ENCODE measurements around the gene MED10.

Gene MED10

GRCh38 chr5:6333182-6333905, 45.0 kb downstream of the MED10 start:
- H3K4me3 ChIP-seq (ENCODE audit: low read depth, low read length): no peak overlapping the region
- no peak for TF ChIP-seq CTCF (IDR thresholded peaks at IDR 0.05; ENCODE audit: low read depth, low read length)

- TF ChIP-seq CTCF (IDR thresholded peaks at IDR 0.05; ENCODE audit: low read depth, low read length): no peak
- H3K4me3 ChIP-seq (ENCODE audit: low read depth, low read length): no peak overlapping the region
Measured at GRCh38 chr5:6328173-6328572, 50.2 kb downstream of the MED10 start.

GRCh38 chr5:6326776-6327175, 51.6 kb downstream of the MED10 start:
- no peak for TF ChIP-seq CTCF (IDR thresholded peaks at IDR 0.05; ENCODE audit: low read depth, low read length)
- no peak overlapping the region for H3K4me3 ChIP-seq (ENCODE audit: low read depth, low read length)

- no peak for TF ChIP-seq CTCF (IDR thresholded peaks at IDR 0.05; ENCODE audit: low read depth, low read length)
- H3K4me3 ChIP-seq (ENCODE audit: low read depth, low read length): no peak overlapping the region
Measured at GRCh38 chr5:6322163-6322713, 56.1 kb downstream of the MED10 start.
